ENCODE results near the gene LIX1.
"Not testable (repeated sequence)": the region's sequence is repeated elsewhere in the genome, so short reads cannot be mapped to it uniquely, and the experiment has no call there.

Gene LIX1

DNA sequence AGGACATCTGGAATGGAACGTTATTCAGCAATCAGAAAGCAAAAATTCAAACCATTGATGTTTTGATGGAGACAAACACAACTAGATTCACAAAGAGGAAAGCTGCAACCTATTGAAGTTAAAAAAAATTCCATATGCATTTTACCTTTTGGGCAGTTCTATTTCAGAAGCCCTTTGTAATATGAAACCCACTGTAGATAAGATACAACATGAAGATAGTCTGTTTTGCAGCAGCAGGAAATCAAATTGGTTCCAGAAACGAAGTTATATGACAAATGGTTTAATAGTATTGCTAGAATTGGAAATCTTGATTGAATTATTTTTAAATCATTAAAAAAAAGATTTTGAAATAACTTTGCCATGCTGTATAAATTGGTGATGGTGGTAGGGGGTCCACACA, 872 bp downstream of the LIX1 start:
- no peak for DNase-seq (ENCODE audit: low read depth, low spot score)

DNA sequence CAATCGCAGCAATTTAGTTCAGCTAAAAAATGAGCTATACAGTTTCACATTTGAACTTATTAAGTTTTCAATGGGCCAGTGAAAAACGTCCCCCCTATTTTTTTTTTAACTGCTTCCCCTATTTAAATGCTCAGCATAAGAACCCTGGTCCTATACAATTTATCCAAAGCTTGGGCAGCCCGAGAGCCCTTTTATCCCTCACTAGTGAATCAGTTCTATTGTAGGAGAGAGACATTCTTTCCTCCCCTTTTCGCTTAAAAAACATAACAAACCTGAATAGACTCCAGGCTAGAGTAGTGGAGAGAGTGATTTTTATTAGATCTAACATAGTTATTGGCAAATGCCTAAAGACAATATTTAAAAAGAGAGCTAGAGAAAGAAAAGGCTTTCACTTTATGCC, 1.4 kb downstream of the LIX1 start:
- no peak for DNase-seq (ENCODE audit: low read depth, low spot score)

DNA sequence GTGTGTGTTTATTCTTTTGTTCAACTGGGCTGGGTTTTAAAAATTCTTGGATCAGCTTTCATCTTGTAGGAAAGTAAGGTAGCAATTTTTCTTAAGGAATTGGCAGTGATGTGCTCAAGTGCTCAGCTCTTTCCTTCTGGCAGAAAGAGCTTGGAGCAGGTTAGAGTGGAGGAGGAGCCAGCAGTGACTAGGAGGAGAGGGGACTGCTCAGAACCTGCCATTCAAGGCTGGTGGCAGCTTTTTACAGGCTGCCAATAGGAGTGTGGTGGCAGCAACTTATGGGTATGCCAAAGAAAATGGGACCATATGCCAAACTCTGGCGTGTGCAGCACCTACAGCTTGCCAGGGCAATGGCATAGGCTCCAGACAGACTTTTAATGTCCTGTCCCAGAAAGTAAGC, 2.2 kb downstream of the LIX1 start:
- DNase-seq (ENCODE audit: low read depth, low spot score): not testable (repeated sequence)

DNA sequence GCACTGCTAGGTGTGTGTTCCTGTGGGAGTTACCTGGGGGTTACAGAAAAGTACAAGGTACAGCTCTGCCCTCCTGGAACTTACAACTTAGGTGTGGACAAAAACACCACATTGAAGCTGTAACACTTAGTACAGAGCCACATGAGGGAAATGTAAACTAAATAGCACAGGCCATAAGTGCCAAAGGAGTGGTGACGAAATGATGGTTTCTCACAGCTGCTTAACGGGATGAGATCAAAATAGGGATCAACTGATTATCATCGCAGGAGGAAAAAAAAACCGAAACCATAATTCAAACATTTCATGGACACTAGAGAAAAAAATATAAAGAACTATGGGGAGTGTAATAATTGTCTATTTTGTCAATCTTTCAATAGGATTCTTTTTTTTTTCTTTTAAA, 5.9 kb downstream of the LIX1 start:
- no peak for DNase-seq (ENCODE audit: low read depth, low spot score)

DNA sequence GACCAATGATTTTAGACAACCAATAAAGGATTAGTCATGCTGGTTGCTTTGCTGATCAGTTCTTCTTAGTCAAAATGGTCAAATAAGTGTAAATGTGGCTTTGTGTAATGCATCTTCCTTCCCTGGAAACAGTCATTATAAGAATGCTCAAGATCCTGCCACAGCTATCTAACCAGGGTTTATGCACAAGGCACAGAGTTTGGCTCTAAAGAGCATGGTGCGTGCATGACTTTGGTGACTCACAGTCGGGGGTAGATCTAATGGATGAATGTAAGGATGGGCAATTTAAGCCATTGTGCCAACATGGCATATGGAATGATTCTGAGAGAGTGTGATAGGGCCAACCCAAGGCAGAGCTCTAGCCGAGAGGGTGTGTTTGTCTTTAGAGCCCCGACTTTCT, 6.5 kb downstream of the LIX1 start:
- DNase-seq (ENCODE audit: low read depth, low spot score): no peak

DNA sequence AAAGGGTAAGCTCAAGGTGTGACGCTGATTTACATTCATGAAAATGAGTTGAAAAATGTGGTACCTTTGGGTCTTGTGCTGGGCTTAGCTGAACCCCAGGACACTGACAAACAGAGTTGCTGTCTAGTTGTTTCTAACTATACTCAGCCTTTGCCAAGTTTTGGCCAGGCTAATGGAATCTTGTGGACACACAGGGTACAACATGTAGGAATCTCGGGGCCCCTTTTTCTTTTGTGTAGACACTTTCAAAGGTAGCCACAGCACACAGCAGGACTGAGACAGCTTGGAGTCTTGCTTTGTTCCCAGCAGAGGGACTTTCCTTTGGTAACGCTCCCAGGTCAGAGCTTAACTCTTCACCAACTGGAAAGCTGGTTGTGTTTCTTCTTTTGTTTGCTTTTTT, 7.8 kb downstream of the LIX1 start:
- DNase-seq (ENCODE audit: low read depth, low spot score): no peak

DNA sequence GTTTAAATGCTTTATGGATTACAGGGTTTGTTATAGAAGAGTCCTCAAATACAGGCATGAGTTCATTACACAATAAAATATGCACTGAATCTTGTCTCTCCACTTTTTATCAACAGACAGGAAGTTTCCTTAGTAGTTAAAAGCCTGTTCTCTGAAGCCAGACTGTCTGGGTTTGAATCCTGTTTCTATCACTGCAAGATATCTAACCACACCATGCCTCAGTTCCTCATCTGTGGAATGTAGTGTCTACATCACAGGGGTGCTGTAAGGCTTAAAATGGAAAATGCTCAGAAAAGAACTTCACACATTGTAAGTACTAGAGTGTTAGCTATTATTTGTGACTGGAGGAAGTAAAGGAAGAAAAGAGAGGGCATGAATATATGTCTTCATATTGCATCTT, 9.3 kb downstream of the LIX1 start:
- no peak for DNase-seq (ENCODE audit: low read depth, low spot score)

DNA sequence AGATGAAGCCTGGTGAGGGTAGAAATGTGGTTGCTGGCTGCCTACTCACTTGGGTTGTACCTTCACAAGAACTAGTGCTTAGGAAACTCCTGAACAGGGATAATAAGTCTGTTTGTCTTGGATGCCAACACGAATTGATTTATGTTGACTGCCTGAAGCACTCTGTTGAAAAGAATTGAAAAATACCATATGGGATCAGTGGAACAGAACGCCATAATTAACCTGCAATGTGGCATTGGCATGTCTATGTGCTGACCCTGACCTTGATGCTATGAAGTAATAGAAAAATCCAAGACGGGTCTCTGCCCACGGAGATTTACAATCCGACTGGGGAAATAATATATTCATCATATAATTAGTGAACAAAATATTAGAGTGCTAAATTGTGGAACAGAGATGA, 10.5 kb downstream of the LIX1 start:
- DNase-seq (ENCODE audit: low read depth, low spot score): no peak

DNA sequence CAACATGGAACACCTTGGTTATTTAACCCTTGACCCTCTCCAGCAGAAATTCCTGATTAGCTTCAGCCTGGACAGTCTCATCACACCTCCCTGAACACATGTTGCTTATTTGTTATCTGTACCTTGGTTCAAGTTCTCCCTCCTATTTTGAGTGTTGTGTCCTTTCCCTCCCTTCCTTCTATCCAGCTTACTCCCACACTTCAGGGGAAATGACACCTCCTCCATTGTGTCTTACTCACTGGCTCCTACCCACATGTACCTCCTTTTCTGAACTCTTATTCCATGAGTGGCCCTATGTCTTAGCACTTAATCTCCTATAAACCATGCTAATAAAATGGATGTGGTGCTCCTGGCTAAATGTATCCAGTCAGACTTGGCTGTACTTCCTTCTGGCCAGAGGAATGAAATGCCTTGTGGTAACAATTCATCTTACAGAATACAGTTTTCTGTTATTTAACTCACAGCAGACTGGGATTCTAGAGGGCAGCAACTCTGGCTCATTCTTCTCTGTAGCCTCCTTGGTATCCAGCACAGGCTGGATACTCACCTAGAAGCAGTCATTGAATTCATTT, 11.2 kb downstream of the LIX1 start:
- no peak for DNase-seq (ENCODE audit: low read depth, low spot score)

DNA sequence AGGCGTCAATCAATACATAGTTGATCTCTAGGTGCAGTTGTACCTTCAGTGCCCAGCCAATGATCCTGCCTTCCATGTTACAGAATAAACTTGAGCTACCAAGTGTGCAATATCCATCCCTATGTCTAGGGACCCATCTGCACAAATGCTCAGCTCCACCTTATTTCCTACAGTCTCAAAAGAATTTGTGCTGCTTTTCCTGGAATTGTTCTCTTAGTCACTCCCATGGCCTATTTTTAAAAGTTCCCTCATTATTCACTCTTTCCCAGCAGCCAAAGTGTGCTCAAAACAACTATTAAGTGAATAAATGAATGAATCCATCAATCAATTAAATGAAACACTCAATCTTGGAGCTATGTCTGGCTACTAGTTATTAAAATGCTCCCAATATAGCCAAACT, 14.7 kb downstream of the LIX1 start:
- DNase-seq (ENCODE audit: low read depth, low spot score): no peak

DNA sequence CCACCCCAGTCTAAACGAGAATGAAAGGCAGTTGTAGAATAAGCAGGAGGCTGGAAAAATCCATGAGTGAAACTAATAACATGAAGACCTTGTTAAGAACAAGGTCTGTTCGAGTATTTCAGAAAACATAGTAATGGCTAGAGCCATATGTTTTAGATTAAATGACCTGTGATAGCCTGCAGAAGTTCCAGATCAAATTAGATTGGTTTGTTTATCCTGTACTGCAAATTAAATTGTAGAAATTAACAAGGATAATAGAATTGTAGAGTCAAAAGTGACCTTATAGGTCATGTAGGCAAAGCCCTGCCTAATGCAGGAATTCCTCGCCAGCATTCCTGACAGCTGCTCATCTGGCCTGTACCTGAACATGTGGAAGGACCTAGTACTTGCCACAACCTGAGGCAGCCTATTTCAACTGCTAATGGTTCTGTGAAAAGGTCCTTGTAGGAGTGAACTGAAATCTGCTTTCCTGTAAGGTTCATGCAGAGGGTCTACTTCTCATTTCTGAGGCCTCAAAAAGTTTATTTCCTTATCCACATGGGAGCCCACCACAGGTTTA, 17.2 kb downstream of the LIX1 start:
- no peak for DNase-seq (ENCODE audit: low read depth, low spot score)

DNA sequence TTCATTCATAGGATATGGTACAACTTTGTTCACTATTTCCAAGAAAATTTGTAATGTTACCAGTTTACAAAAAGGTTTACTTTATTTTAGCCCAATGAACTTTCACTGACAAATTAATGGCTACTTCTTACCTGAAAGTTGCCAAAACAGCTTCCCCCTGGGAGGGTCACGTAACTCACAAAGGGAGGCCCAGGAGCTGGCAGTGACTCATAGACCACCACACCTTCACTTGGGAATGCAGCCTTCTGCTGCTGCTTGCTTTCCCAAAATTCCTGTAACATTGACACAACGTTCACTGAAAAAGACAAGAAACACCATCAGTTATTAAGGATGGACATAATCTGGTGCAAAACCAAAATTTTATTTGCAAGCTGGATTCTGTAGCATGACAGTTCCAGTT, 18.1 kb downstream of the LIX1 start:
- no peak for DNase-seq (ENCODE audit: low read depth, low spot score)

DNA sequence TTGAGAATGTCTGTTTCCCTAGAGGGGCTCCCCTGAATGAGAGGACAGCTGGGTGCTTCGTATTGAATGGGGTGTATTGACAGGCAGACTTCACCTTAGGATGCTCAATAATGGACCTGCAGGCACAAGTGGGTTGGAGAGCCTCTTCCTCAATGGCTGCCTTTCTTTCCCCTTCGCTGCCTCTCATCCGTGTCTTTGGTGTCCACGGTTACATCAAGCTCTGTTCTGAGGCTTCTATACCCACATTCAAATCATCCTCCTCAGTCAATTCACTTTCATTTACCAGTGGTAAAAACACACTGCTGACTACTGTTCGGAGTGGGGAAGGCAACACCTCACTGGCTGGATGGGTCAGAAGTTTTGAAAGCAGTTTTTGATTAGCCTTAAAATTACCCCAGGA, 20.6 kb downstream of the LIX1 start:
- no peak for DNase-seq (ENCODE audit: low read depth, low spot score)

DNA sequence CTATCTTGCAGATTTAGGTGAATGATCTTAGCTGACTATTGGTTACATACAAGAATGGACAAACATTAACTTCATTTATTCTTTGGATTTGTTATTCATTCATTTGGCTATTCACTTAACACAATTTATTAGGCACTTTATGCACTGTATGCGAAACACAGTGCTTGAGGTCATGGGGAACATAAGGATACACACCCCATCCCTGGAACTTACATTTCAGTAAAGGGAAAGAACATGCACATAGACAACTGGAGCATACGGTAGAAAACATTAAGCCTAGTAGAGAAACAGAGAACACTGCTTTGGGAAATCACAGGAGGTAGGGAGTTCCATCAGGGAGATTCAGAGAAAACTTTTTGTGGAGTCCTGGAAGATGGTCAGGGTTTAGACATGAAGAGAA, 22.2 kb downstream of the LIX1 start:
- no peak for DNase-seq (ENCODE audit: low read depth, low spot score)

DNA sequence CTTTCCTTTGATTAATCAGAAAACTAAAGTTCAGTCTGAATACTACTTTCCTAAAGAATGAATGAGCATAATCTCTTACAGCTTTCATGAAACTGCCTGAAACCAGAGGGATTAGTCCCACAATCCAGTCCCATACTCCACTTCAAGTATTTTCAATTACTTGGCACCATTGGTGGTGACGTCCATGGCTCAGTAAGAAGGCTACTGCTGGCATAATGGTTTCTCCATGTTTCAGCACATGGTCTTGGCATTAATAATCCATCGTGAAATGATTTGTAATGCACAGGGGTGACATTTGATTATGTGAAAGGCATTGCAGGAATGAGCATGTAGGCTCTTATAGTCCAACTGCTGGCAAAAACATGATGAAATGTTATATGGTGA, 23.4 kb downstream of the LIX1 start:
- no peak for DNase-seq (ENCODE audit: low read depth, low spot score)

DNA sequence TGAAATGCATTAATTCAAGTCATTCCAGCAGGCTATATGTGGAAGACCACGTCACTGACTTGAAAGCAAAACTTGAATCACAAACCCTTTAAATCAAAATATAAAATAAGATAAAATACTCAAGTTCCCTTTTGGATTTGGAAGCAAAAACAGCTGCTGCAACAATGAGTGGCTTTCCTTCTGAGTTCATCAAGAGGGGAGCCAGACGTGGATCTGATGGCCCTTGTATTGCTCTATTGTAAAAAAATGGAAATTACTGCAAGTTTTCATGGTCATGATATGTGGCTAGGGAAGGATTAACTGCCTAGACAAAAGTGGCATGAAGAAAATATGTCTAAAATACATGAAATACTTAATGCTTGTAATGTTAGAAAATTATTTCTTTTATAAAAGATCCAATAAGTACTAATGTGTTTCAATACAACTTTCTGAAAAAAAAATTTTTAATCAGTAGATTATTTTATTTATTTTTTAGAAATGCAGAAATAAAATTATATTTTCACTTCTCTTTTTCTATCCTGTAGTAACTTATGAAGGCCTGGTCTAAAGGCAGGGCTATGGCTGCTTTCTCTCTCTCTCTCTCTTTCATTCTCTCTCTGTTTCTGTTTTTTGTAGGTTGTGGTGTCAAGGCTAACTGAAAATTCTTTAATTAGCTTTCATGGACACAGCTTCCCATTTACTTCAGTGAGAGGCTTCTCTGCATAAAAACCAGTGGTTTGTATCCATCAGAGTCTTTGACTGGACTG, 24.0 kb downstream of the LIX1 start:
- no peak for DNase-seq (ENCODE audit: low read depth, low spot score)

DNA sequence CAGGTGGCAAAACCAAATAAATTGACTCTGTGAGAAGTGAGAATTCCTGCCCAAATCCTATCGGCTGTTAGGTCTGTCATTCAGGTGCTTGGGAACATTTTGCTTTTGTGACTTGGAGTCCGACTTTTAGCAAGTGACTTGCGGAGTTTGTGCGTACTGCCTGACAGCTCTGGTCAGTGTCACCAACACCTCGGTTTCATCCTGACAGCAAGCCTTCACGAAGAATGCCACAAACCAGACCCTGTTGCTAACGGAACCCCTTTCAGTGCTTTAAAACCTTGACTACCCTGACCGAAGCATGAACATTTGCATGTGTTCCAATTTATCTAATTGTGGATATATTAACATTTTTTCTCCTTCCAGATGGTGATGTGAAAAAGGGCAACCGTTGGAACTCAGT, 26.5 kb downstream of the LIX1 start:
- no peak for DNase-seq (ENCODE audit: low read depth, low spot score)

DNA sequence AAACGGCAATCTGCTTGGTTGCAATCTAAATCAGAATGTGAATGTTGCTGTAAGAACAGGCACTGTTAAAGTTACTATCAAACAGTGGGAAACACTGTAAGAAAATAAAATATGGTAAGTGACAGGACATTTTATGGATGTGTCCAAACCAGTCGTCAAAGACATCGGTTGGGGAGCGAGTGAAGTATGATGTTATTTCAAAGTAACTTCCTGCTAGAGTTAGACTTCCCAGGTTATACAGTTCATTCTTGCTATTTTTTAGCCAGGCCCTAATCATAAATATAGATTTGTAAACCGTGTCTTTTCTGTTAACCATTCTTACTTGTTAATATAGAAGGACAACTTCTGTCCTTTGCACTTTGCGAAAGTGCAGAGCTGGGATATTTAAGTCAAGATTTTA, 30.2 kb downstream of the LIX1 start:
- DNase-seq (ENCODE audit: low read depth, low spot score): no peak

DNA sequence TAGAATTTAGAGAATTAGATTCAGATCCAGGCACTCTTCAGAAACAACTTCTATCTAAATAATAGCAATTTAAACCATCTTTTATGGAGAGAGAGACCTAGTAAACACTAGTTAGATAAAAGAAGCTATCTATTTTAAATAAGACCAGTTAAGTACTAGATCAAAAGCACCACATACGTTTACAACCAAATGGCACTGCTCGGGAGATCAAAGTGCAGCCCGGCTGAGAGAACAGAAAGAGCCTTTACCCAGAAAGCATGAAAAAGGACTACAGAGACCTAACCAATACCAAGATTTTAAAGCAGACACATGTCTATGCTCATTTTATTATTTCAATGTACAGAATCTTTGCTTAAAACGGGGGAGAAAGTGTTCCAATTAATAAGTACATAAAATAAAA, 30.8 kb downstream of the LIX1 start:
- no peak for DNase-seq (ENCODE audit: low read depth, low spot score)

DNA sequence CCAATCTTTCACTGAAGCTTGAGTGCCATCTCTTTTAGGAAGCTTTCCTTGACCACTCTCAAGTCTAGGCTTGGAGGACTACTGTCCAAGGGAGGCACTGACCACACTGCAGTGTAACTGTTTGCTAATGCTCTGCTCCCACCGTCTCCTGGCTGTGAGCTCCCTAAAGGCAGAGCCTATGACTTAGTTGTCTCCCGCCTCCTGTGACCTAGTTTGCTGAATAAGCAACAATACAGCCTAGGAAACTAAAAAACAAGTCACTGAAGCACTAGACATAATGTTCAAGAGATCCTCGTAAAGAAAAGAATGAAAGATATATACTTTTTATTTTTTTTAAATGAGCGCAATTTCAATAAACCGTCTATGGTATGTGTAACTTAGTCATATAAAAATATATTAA, 31.4 kb downstream of the LIX1 start:
- no peak for DNase-seq (ENCODE audit: low read depth, low spot score)

DNA sequence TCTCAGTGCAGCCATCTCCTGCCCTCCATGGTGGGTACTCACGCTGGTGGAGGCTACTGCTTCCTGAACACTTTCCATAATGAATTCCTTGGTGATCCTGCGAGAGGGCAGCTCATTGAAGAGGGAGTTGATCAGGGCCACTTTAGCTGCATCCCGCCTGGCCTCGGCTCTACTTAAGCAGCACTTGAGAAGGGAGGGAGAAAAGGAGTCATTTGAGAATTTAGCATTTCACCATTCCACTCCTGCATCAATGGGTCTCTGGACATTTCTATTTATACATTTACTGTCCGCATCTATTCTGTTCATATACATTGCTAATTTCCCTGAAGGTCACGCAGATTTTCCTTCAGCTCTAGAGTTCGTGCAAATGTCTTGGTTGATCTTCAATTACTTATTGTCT, 35.1 kb downstream of the LIX1 start:
- DNase-seq (ENCODE audit: low read depth, low spot score): no peak

DNA sequence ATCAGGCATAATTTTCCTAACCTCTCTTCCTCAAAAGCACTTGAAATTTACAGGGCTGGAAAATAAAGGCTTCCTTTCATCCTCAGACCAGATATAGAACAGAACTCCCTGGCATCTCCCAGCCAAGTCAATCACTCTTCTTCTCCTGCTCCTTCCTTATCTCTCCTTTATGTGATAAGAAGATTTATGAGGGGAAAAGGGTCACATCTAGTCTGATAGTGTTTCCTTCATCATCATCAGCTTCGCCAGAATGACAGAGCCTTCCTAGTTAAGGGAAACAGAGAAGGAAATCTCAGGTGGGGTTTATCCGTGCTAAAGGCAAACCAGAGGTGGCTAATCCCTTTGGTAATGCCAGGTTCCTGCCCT, 36.2 kb downstream of the LIX1 start:
- no peak for DNase-seq (ENCODE audit: low read depth, low spot score)

DNA sequence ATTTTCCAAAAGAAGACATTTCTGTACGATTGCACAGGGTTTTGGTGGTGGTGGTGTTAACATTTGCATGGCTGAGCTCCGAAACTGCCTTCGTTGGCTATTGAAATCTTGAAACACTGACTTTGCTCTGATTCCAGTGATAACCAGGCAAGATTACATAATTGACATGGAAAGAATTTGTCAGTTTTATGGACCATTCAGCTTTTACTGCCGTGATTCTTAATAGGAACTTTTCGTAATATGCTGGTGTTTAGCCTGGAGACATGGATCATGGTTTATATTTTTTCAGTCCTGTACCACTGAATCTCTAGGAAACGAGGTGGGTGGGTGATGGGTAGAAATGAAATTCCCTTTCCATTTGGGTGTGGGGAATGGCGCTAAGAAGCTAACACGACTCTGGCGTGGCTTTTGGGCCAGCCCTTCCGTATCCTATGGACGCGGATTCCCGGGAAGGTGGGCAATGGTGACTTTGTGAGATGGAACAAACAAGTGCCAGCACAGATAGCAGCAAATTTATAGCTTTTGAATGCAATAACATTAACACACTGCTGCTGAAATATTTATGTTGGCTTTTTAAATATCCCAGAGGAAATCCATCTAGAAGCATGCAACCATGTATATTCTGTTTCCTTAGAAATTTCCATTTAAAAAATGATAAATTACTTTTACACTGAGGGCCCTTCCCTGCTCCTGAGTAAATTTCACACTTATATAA, 36.8 kb downstream of the LIX1 start:
- no peak for DNase-seq (ENCODE audit: low read depth, low spot score)
